Measurements from ENCODE around the gene SSC5D.

SSC5D gene

GRCh38 chr19:55544776-55545439 is 56.7 kb downstream of the SSC5D start:
- DNase-seq: no peak
- TF ChIP-seq GATA1 (IDR thresholded peaks at IDR 0.05; ENCODE audit: low read depth, low read length): no peak
- TF ChIP-seq POLR2A (IDR thresholded peaks at IDR 0.05; ENCODE audit: low read length): no peak

GRCh38 chr19:55545443-55545842 is 57.2 kb downstream of the SSC5D start, which contains the start of gene SBK3:
SBK3 (minus strand) TSS chr19:55545543; CDS start chr19:55545543, 0 bp downstream.
- DNase-seq: no peak
- TF ChIP-seq POLR2A (IDR thresholded peaks at IDR 0.05; ENCODE audit: low read length) (no peak), GATA1 (IDR thresholded peaks at IDR 0.05; ENCODE audit: low read depth, low read length) (no peak)

- TF ChIP-seq GATA1 (IDR thresholded peaks at IDR 0.05; ENCODE audit: low read depth, low read length) (no peak), POLR2A (IDR thresholded peaks at IDR 0.05; ENCODE audit: low read length) (no peak)
- DNase-seq: no peak
Measured at GRCh38 chr19:55546011-55546410, 57.8 kb downstream of the SSC5D start.

- no peak for DNase-seq
- no peak for TF ChIP-seq GATA1 (IDR thresholded peaks at IDR 0.05; ENCODE audit: low read depth, low read length)
- TF ChIP-seq POLR2A (IDR thresholded peaks at IDR 0.05; ENCODE audit: low read length): no peak
Measured at GRCh38 chr19:55546822-55547614, 58.8 kb downstream of the SSC5D start.

GRCh38 chr19:55549500-55550320 is 61.5 kb downstream of the SSC5D start:
- DNase-seq: no peak
- TF ChIP-seq POLR2A (IDR thresholded peaks at IDR 0.05; ENCODE audit: low read length): no peak
- TF ChIP-seq GATA1 (IDR thresholded peaks at IDR 0.05; ENCODE audit: low read depth, low read length): no peak

GRCh38 chr19:55550321-55550650 is 62.0 kb downstream of the SSC5D start:
- no peak for DNase-seq
- TF ChIP-seq GATA1 (IDR thresholded peaks at IDR 0.05; ENCODE audit: low read depth, low read length): no peak
- no peak for TF ChIP-seq POLR2A (IDR thresholded peaks at IDR 0.05; ENCODE audit: low read length)

- no peak for DNase-seq
- TF ChIP-seq GATA1 (IDR thresholded peaks at IDR 0.05; ENCODE audit: low read depth, low read length): no peak
- TF ChIP-seq POLR2A (IDR thresholded peaks at IDR 0.05; ENCODE audit: low read length): no peak
Measured at GRCh38 chr19:55552206-55552605, 64.0 kb downstream of the SSC5D start.

- no peak for TF ChIP-seq POLR2A (IDR thresholded peaks at IDR 0.05; ENCODE audit: low read length)
- TF ChIP-seq GATA1 (IDR thresholded peaks at IDR 0.05; ENCODE audit: low read depth, low read length): no peak
Measured at GRCh38 chr19:55552620-55553019, 64.4 kb downstream of the SSC5D start.

GRCh38 chr19:55553217-55554182 is 65.3 kb downstream of the SSC5D start:
- no peak for TF ChIP-seq POLR2A (IDR thresholded peaks at IDR 0.05; ENCODE audit: low read length)
- TF ChIP-seq GATA1 (IDR thresholded peaks at IDR 0.05; ENCODE audit: low read depth, low read length): no peak

More at GRCh38 chr19:55552620-55553019, 64.4 kb downstream of the SSC5D start:
- DNase-seq: no peak

GRCh38 chr19:55554302-55554701 is 66.1 kb downstream of the SSC5D start:
- DNase-seq: no peak
- TF ChIP-seq GATA1 (IDR thresholded peaks at IDR 0.05; ENCODE audit: low read depth, low read length): no peak
- no peak for TF ChIP-seq POLR2A (IDR thresholded peaks at IDR 0.05; ENCODE audit: low read length)

More at GRCh38 chr19:55553217-55554182, 65.3 kb downstream of the SSC5D start:
- DNase-seq: no peak

GRCh38 chr19:55554741-55555152 is 66.5 kb downstream of the SSC5D start:
- TF ChIP-seq POLR2A (IDR thresholded peaks at IDR 0.05; ENCODE audit: low read length): no peak
- no peak for TF ChIP-seq GATA1 (IDR thresholded peaks at IDR 0.05; ENCODE audit: low read depth, low read length)
- no peak for DNase-seq

GRCh38 chr19:55559684-55560083 is 71.4 kb downstream of the SSC5D start:
- no peak for DNase-seq
- no peak for TF ChIP-seq POLR2A (IDR thresholded peaks at IDR 0.05; ENCODE audit: low read length)
- no peak for TF ChIP-seq GATA1 (IDR thresholded peaks at IDR 0.05; ENCODE audit: low read depth, low read length)

- no peak for DNase-seq
- TF ChIP-seq GATA1 (IDR thresholded peaks at IDR 0.05; ENCODE audit: low read depth, low read length) (no peak), POLR2A (IDR thresholded peaks at IDR 0.05; ENCODE audit: low read length) (no peak)
Measured at GRCh38 chr19:55563261-55563690, 75.0 kb downstream of the SSC5D start.

Data from erythroblast (primary cell).